Measurements from ENCODE around the gene THBS1.

Gene THBS1

DNA sequence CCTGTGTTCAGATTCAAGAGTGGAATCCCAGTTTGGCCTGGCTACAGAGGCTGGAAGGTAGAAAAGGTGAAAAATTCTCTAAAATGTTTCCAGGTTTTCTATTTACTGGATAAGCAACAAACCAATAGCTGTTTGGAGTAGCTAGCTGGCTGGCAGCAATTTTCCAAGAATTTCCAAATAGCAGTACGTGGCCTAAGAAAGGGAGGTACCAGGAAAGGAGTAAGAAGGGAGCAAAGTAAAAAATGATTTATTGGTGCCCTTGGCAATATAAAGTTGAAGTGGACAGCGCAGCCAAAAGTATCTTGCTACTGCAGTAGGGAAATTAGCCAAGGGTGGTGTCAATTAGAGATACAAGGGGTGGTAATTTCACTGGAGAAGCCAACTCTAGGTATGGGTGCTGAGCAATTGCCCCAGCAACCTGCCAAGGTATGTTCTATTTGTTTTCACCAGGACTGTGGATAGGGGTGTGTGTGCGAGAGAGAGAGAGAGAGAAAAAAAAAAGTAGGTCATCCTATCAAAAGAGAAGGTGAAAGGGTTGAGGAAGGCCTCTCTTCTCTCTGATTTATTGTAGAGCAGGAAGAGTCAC, 40.8 kb upstream of the THBS1 start:
- no peaks in the 10 kb centered on the region for H3K79me2 ChIP-seq
- no peak overlapping the region for H3K27ac ChIP-seq

DNA sequence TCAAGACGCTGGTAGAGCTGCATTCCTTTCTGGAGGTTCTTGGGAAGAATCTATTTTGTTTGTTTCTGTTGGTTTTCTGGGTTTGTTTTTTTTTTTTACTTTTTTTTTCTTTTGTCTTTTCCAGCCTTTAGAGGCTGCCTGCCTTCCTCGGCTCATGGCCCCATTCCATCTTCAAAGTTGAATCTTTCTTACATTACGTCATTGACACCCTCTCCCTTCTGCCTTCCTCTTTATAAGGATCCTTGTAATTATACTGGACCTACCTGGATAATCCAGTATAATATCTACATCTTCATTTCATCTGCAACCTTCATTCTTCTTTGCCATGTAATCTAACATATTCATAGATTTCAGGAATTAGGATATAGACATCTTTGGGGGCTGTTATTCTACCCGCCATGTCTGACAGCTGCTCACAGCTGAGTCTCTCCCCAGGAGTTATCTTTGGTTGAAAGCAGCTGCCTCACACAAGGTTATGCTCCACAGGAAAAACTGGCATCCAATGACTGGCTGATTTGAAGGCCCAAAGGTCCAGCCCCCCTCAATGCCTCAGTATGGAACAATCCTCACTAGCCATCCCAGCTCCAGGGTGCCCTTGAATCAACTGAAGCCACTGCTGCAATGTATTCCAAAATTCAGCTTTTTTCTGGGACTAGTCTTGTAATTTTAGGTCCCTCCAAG, 38.4 kb upstream of the THBS1 start:
- H3K4me1 ChIP-seq: no peaks in the 10 kb centered on the region
- TF ChIP-seq, protein P1, sequence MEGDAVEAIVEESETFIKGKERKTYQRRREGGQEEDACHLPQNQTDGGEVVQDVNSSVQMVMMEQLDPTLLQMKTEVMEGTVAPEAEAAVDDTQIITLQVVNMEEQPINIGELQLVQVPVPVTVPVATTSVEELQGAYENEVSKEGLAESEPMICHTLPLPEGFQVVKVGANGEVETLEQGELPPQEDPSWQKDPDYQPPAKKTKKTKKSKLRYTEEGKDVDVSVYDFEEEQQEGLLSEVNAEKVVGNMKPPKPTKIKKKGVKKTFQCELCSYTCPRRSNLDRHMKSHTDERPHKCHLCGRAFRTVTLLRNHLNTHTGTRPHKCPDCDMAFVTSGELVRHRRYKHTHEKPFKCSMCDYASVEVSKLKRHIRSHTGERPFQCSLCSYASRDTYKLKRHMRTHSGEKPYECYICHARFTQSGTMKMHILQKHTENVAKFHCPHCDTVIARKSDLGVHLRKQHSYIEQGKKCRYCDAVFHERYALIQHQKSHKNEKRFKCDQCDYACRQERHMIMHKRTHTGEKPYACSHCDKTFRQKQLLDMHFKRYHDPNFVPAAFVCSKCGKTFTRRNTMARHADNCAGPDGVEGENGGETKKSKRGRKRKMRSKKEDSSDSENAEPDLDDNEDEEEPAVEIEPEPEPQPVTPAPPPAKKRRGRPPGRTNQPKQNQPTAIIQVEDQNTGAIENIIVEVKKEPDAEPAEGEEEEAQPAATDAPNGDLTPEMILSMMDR (IDR thresholded peaks at IDR 0.05): no peak
- H3K4me3 ChIP-seq (ENCODE audit: low read depth, low read length): no peak overlapping the region
- H3K4me2 ChIP-seq (ENCODE audit: low read length): no peak overlapping the region
- no peaks in the 10 kb centered on the region for H3K79me2 ChIP-seq
- no peaks in the 10 kb centered on the region for H3K9me3 ChIP-seq (ENCODE audit: control insufficient read depth, low read length)
- H3K27me3 ChIP-seq (ENCODE audit: control insufficient read depth, insufficient read depth, low read length): no peaks in the 10 kb centered on the region
- H3K27ac ChIP-seq: no peak overlapping the region
- no peak overlapping the region for H2AFZ ChIP-seq
- H3K9ac ChIP-seq: no peak overlapping the region
- no peaks in the 10 kb centered on the region for H3K36me3 ChIP-seq (ENCODE audit: control insufficient read depth, insufficient read depth, low read length)

More for the DNA sequence above, 40.8 kb upstream of the THBS1 start:
- Histone ChIP-seq H3K4me1 (no peaks in the 10 kb centered on the region), H2AFZ (no peak overlapping the region), H3K9ac (no peak overlapping the region), H3K9me3 (ENCODE audit: control insufficient read depth, low read length) (no peaks in the 10 kb centered on the region), H3K4me2 (ENCODE audit: low read length) (no peak overlapping the region), H3K36me3 (ENCODE audit: control insufficient read depth, insufficient read depth, low read length) (no peaks in the 10 kb centered on the region), H3K4me3 (ENCODE audit: low read depth, low read length) (no peak overlapping the region), H3K27me3 (ENCODE audit: control insufficient read depth, insufficient read depth, low read length) (no peaks in the 10 kb centered on the region)
- TF ChIP-seq, protein P1 (IDR thresholded peaks at IDR 0.05): no peak

DNA sequence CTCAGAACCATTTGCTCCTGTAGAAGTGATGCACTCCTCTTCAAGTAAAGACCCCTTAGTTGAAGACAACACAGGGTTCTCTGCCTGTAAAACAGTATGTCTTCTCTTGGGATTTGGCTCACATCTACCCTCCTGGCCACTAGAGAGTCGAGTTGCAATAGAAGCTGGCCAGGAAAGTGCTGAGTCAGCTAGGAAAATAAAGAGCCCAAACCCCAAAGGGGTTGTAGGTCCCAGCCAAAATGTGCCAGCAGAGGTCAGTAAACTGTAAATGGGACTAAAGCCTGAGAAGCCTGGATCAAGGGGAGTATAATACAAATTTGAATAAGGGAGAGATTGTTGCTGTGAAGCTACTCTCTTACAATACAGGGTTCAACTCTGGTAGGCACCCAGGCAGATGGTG, 37.2 kb upstream of the THBS1 start:
- H2AFZ ChIP-seq: no peak overlapping the region
- H3K4me2 ChIP-seq (ENCODE audit: low read length): no peak overlapping the region
- TF ChIP-seq, protein P1 (IDR thresholded peaks at IDR 0.05): no peak

DNA sequence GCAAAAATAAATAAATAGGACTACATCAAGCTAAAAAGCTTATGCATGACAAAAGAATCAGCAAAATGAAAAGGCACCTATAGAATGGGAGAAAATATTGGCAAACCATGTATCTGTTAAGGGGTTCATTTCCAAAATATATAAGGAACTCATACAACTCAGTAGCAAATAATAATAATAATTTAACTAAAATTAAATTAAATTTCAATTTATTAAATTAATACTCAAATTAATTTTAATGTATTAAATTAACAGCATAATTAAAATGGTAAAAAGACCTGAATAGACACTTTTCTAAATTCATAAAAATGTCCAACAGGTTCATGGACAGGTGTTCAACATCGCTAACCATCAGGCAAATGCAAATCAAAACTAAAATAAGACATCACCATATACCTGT, 34.0 kb upstream of the THBS1 start:
- Histone ChIP-seq H3K4me3 (ENCODE audit: low read depth, low read length) (no peak overlapping the region), H3K79me2 (no peaks in the 10 kb centered on the region), H3K27me3 (ENCODE audit: control insufficient read depth, insufficient read depth, low read length) (no peaks in the 10 kb centered on the region), H3K9me3 (ENCODE audit: control insufficient read depth, low read length) (no peaks in the 10 kb centered on the region), H3K9ac (no peak overlapping the region), H3K27ac (no peak overlapping the region), H3K4me1 (no peaks in the 10 kb centered on the region), H3K4me2 (ENCODE audit: low read length) (no peak overlapping the region), H3K36me3 (ENCODE audit: control insufficient read depth, insufficient read depth, low read length) (no peaks in the 10 kb centered on the region), H2AFZ (no peak overlapping the region)
- TF ChIP-seq, protein P1 (IDR thresholded peaks at IDR 0.05): no peak

More for the DNA sequence above, 37.2 kb upstream of the THBS1 start:
- H3K36me3 ChIP-seq (ENCODE audit: control insufficient read depth, insufficient read depth, low read length): no peaks in the 10 kb centered on the region
- H3K79me2 ChIP-seq: no peaks in the 10 kb centered on the region
- H3K4me3 ChIP-seq (ENCODE audit: low read depth, low read length): no peak overlapping the region
- H3K9ac ChIP-seq: no peak overlapping the region
- no peaks in the 10 kb centered on the region for H3K27me3 ChIP-seq (ENCODE audit: control insufficient read depth, insufficient read depth, low read length)
- no peak overlapping the region for H3K27ac ChIP-seq
- no peaks in the 10 kb centered on the region for H3K4me1 ChIP-seq
- no peaks in the 10 kb centered on the region for H3K9me3 ChIP-seq (ENCODE audit: control insufficient read depth, low read length)

DNA sequence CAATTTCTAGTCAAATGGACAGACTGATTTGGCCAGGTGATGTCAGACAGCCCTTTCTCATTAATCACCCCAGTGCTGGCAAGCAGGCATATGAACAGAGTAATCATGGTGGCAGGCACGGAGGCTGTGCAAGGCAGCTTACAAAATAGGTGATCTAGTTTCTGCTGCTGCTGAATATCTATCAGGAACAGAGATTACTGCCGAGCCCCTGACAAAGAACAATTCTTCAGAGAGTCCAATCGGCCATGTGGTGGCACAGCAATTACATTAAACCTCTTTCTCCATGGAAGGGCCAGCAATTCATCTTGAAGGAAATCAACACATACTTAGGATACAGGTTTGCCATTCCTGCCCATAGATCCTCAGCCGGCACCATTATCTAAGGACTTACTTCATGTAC, 32.3 kb upstream of the THBS1 start:
- Histone ChIP-seq H3K27me3 (ENCODE audit: control insufficient read depth, insufficient read depth, low read length) (no peaks in the 10 kb centered on the region), H3K79me2 (no peaks in the 10 kb centered on the region), H3K27ac (no peak overlapping the region), H3K4me1 (no peaks in the 10 kb centered on the region), H3K36me3 (ENCODE audit: control insufficient read depth, insufficient read depth, low read length) (no peaks in the 10 kb centered on the region), H3K9me3 (ENCODE audit: control insufficient read depth, low read length) (no peaks in the 10 kb centered on the region), H3K4me2 (ENCODE audit: low read length) (no peak overlapping the region), H2AFZ (no peak overlapping the region), H3K9ac (no peak overlapping the region), H3K4me3 (ENCODE audit: low read depth, low read length) (no peak overlapping the region)
- TF ChIP-seq, protein P1 (IDR thresholded peaks at IDR 0.05): no peak

All from parathyroid adenoma (tissue), 2 donors.